ENCODE results near the gene DTNB. TPM values are rescaled to one million over a fixed set of nuclear protein-coding genes. Genes with fewer than 3 reads are reported as not detected.
"Not testable (repeated sequence)": the region's sequence is repeated elsewhere in the genome, so short reads cannot be mapped to it uniquely, and the experiment has no call there.

DTNB gene
- total RNA-seq, 2 experiments from 2014 or later, result 20.8 to 25.1 TPM

DNA sequence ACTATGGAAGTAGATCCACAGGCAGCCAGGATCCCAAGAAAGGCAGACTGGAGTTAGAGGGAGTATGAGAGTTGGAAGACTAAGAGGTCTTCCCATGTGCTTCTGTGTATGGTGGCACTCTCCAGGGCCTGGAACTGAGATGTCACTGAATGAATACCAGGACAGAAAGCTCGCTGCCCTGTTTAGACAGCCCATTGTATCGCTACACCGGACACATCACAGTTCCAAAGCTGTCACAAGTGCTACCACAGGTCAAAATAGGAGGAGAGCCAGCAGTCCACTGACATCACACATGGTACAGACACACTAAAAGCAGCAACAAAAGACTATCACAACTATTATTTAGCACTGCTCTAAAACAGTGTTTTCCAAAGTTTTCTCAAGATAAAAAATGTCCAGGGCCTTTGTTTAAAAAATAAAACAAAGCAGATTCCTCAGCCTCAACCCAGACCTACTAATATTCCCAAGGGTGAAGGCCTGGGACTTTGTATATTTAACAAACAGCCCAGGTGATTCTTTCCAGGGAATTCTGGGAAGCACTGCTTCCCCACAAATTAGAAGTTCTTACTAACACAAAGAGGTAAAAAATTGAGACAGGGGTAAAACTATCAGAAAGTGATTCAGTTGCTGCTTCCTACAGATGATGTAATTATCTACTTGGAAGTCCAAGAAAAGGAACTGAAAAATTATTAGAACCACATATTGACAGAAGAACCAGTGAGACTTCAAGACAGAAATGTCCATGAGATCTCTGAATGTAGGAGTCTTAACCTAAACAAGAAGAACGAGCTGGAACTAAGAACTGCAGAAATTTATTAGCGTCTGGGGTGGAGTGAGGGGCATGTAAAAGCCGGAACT, 116.0 kb downstream of the DTNB start:
- Mint-ChIP-seq H3K4me3 (no peak overlapping the region), H3K27ac (peak overlapping the region; percentile 80), H3K9me3 (no peaks in the 10 kb centered on the region), H3K27me3 (no peaks in the 10 kb centered on the region), H3K36me3 (peaks cover 1% of the 10 kb centered on the region), H3K4me1 (ENCODE audit: low read depth) (peaks cover 57% of the 10 kb centered on the region)
- POLR2A ChIA-PET, result interaction anchor here (1.1 to 2.0 kb wide), 3 partner anchors 10 to 306 kb away, joined by 3 to 8 read pairs (median 5); no protein-coding TSS in a partner anchor
- DNase-seq, result no peak
- CTCF ChIA-PET, result interaction anchor here (0.6 to 2.5 kb wide), 6 partner anchors 23 to 271 kb away, joined by 3 to 15 read pairs (median 4); no protein-coding TSS in a partner anchor
- intact Hi-C loops (cut with micrococcal nuclease), result loop anchor here (1.0 to 2.0 kb wide), 5 partner anchors 29 to 981 kb away; no protein-coding TSS in a partner anchor

DNA sequence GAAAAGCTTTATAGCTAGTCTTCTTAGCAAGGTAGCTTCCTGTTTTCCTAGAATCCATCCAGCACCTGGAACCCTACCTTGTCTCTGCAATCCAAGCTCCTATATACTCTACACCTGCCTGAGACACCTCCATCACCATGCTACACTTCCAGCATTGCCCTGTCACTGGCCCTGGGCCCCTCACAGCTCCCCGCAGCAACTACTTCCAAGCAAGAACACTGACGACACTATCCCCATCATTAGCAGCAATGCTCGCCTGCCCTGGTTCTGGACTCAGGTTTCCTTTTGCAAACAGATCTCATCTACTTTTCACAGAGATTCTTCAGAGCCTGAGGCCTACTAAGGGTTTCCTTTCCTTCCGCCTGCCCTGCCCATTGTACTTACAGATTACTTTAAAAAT, 121.1 kb downstream of the DTNB start:
- Mint-ChIP-seq H3K27ac (no peak overlapping the region), H3K4me1 (ENCODE audit: low read depth) (peaks cover 10% of the 10 kb centered on the region), H3K36me3 (no peaks in the 10 kb centered on the region), H3K27me3 (no peaks in the 10 kb centered on the region), H3K4me3 (no peak overlapping the region), H3K9me3 (no peaks in the 10 kb centered on the region)
- intact Hi-C loops (cut with micrococcal nuclease), result no loop called here
- ChIA-PET POLR2A (no interaction called here), CTCF (interaction anchor here (1.0 to 1.2 kb wide), 3 partner anchors 176 to 190 kb away, joined by 3 read pairs; no protein-coding TSS in a partner anchor)
- DNase-seq, result no peak

DNA sequence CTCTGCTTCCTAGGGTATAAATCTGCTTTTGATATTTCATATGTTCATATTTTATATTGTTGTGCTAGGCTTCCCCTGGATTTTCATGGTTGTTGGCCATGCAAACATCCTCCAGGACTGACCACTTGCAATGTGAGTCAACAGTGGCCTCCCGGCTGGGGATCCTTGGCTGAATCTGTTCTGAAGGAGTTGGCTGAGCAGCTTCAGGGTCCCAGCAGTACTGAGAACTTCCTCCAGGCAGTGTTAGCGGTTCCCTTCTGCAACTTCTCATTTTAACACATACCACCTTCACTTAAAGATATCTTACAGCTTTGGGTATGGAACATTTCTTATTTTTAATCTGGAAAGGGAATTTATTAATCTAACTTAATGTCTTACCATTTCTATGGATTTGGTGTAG, 122.1 kb downstream of the DTNB start:
- no peak overlapping the region for H3K4me3 Mint-ChIP-seq
- POLR2A ChIA-PET, result no interaction called here
- no peaks in the 10 kb centered on the region for H3K36me3 Mint-ChIP-seq
- DNase-seq, result no peak
- intact Hi-C loops (cut with micrococcal nuclease), result no loop called here
- H3K27me3 Mint-ChIP-seq, result no peaks in the 10 kb centered on the region
- peaks cover under 1% of the 10 kb centered on the region for H3K4me1 Mint-ChIP-seq (ENCODE audit: low read depth)
- no peak overlapping the region for H3K27ac Mint-ChIP-seq
- no peaks in the 10 kb centered on the region for H3K9me3 Mint-ChIP-seq
- CTCF ChIA-PET, result interaction anchor here (0.6 to 1.0 kb wide), 2 partner anchors 186 to 634 kb away, joined by 3 read pairs; no protein-coding TSS in a partner anchor

DNA sequence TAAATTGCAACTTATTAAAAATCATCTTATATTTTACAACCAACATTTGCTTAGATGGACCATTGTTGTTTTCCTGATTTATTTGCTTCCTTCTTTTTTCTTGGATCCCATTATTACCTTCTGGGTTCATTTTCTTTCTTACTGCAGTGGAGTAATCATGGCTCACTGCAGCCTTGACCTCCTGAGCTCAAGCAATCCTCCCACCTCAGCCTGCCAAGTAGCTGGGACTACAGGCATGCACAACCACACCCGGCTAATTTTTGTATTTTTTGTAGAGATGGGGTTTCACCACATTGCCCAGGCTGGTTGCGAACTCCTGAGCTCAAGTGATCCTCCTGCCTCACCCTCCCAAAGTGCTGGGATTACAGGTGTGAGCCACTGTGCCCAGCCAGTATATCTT, 123.8 kb downstream of the DTNB start:
- POLR2A ChIA-PET, result not testable (repeated sequence)

DNA sequence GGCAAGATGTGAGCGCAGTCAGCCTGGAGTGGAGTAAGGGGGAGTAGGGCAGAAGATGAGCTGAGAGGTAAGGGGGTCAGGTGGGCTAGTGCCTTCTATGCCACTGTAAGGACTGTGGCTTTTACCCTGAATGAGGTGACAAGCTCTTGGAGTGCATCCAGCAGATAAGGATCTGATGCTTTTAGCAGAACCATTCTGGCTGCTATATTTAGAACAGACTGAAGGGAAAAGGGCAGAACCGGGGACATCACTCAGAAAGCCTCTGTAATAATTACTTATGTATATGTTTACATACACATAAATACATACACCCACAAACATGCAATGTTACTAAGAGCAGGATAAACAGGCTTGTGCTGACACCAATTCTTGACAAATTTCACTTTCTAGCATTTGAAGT, 124.8 kb downstream of the DTNB start:
- Mint-ChIP-seq H3K4me3 (no peak overlapping the region), H3K27me3 (no peaks in the 10 kb centered on the region), H3K4me1 (ENCODE audit: low read depth) (no peaks in the 10 kb centered on the region), H3K36me3 (no peaks in the 10 kb centered on the region), H3K27ac (no peak overlapping the region), H3K9me3 (no peaks in the 10 kb centered on the region)
- no peak for DNase-seq
- intact Hi-C loops (cut with micrococcal nuclease), result no loop called here
- ChIA-PET CTCF (no interaction called here), POLR2A (interaction anchor here (2.1 kb wide), 1 partner anchor 10 kb away, joined by 8 read pairs; no protein-coding TSS in a partner anchor)

More for the DNA sequence above, 123.8 kb downstream of the DTNB start:
- H3K9me3 Mint-ChIP-seq; H3K36me3 Mint-ChIP-seq; DNase-seq; H3K4me1 Mint-ChIP-seq (ENCODE audit: low read depth); CTCF ChIA-PET; intact Hi-C loops (cut with micrococcal nuclease); H3K4me3 Mint-ChIP-seq; H3K27me3 Mint-ChIP-seq; H3K27ac Mint-ChIP-seq: not testable (repeated sequence)

DNA sequence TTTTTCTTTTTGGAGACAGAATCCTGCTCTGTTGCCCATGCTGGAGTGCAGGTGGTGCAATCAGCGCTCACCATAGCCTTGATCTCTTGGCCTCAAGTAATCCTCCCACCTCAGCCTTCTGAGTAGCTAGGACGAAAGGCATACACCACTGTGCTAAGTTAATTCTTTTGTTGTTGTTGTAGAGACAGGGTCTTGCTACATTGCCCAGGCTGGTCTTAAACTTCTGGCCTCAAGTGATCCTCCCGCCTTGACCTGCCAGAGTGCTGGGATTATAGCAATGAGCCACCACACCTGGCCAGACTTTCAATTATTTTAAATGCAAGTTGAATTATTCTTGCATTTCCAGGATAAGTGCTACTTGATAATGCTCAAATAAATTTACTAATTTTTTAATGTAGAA, 126.5 kb downstream of the DTNB start:
- H3K4me1 Mint-ChIP-seq (ENCODE audit: low read depth), result no peaks in the 10 kb centered on the region
- H3K27me3 Mint-ChIP-seq, result no peaks in the 10 kb centered on the region
- no peak for DNase-seq
- H3K27ac Mint-ChIP-seq, result no peak overlapping the region
- intact Hi-C loops (cut with micrococcal nuclease), result no loop called here
- CTCF ChIA-PET, result interaction anchor here (0.6 kb wide), 1 partner anchor 26 kb away, joined by 3 read pairs; no protein-coding TSS in a partner anchor
- no peak overlapping the region for H3K4me3 Mint-ChIP-seq
- H3K9me3 Mint-ChIP-seq, result no peaks in the 10 kb centered on the region
- POLR2A ChIA-PET, result interaction anchor here (2.1 kb wide), 1 partner anchor 11 kb away, joined by 8 read pairs; no protein-coding TSS in a partner anchor
- H3K36me3 Mint-ChIP-seq, result no peaks in the 10 kb centered on the region

DNA sequence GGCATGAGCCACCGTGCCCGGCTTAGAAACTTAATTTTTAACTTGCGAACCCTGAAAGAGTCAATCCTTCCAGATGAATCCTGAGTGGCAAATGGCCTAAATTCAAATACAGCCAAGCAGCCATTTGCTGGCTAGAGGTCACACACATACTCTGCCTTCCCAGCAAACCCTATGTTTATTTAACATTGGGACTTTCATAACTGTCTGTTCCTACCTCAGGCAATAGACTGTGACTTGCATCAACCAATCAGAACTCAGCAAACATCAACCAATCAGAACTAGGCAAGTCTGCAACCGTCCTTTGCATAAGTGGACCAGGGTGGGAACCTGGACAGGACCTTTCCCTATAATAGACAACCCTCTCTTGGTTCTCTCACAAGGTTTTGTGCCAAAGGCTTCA, 127.5 kb downstream of the DTNB start:
- DNase-seq, result no peak
- Mint-ChIP-seq H3K36me3 (no peaks in the 10 kb centered on the region), H3K9me3 (no peaks in the 10 kb centered on the region), H3K4me3 (no peak overlapping the region), H3K4me1 (ENCODE audit: low read depth) (no peaks in the 10 kb centered on the region), H3K27me3 (no peaks in the 10 kb centered on the region), H3K27ac (no peak overlapping the region)
- CTCF ChIA-PET, result no interaction called here
- intact Hi-C loops (cut with micrococcal nuclease), result no loop called here
- POLR2A ChIA-PET, result interaction anchor here (0.8 kb wide), 1 partner anchor 233 kb away, joined by 3 read pairs; no protein-coding TSS in a partner anchor

DNA sequence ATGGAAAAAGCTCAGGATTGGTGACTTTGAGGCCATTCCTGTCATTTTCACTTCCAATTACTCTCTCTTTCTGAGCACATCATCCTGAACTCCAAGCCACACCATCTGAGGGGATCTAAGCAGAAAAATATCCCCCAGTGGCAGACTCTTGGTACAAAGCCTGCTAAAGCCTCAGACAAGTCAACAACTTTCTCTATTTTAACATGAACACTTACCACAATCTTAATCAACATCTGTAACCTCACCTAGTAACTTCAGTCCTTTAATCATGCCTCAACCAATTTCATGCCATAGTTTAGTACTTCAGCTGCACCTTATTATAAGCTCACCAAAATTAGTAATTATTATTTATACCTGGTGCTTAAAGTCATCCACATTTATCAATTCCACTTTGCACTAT, 128.9 kb downstream of the DTNB start:
- Mint-ChIP-seq H3K4me1 (ENCODE audit: low read depth) (no peaks in the 10 kb centered on the region), H3K9me3 (no peaks in the 10 kb centered on the region), H3K27ac (no peak overlapping the region), H3K36me3 (no peaks in the 10 kb centered on the region), H3K4me3 (no peak overlapping the region), H3K27me3 (no peaks in the 10 kb centered on the region)
- CTCF ChIA-PET, result interaction anchor here (0.7 to 1.4 kb wide), 2 partner anchors 10 to 267 kb away, joined by 3 read pairs; no protein-coding TSS in a partner anchor
- DNase-seq, result no peak
- intact Hi-C loops (cut with micrococcal nuclease), result no loop called here
- POLR2A ChIA-PET, result interaction anchor here (0.6 kb wide), 1 partner anchor 99 kb away, joined by 3 read pairs; no protein-coding TSS in a partner anchor

DNA sequence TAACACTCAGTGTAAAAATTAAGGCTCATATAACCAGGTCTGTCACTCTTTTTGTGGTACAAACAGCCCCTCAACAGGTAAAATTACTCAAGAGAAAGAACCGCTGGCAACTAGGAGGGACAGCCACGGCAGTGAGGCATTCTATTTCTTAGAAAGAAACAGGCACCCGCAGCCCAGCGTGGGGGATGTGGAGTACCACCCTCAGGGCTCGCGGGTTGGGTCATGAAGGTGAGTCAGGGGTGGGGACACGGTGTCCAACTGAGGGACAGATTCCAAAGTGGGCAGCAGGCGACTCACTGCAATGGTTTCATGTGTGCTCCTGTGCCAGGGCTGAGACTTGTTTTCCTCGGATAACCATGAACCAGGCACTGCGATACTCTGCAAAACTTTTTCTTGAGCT, 129.4 kb downstream of the DTNB start:
- Mint-ChIP-seq H3K9me3 (no peaks in the 10 kb centered on the region), H3K36me3 (no peaks in the 10 kb centered on the region), H3K27me3 (no peaks in the 10 kb centered on the region), H3K4me3 (no peak overlapping the region), H3K4me1 (ENCODE audit: low read depth) (no peaks in the 10 kb centered on the region), H3K27ac (no peak overlapping the region)
- ChIA-PET CTCF (interaction anchor here (0.7 to 1.4 kb wide), 2 partner anchors 11 to 267 kb away, joined by 3 read pairs; no protein-coding TSS in a partner anchor), POLR2A (interaction anchor here (0.6 kb wide), 1 partner anchor 98 kb away, joined by 3 read pairs; no protein-coding TSS in a partner anchor)
- DNase-seq, result no peak
- intact Hi-C loops (cut with micrococcal nuclease), result no loop called here

DNA sequence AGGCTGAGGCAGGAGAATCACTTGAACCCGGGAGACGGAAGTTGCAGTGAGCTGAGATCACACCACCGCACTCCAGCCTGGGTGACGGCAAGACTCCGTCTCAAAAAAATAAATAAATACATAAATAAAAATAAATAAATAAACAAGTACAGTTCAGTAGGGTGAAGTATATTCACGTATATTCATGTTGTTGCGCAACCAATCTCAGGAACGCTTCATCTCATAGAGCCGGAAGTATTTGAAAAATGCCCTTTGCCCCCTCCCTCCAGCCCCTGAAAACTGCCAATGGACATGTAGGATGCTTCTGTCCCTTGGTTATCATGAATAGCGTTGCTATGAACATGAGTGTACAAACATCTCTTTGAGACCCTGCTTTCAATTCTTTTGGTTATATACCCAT, 132.0 kb downstream of the DTNB start:
- intact Hi-C loops (cut with micrococcal nuclease), result no loop called here
- DNase-seq, result no peak
- Mint-ChIP-seq H3K27ac (no peak overlapping the region), H3K9me3 (no peaks in the 10 kb centered on the region), H3K4me3 (no peak overlapping the region), H3K4me1 (ENCODE audit: low read depth) (no peaks in the 10 kb centered on the region), H3K27me3 (no peaks in the 10 kb centered on the region), H3K36me3 (no peaks in the 10 kb centered on the region)
- ChIA-PET POLR2A (interaction anchor here (0.6 kb wide), 1 partner anchor 129 kb away, joined by 3 read pairs; no protein-coding TSS in a partner anchor), CTCF (no interaction called here)

DNA sequence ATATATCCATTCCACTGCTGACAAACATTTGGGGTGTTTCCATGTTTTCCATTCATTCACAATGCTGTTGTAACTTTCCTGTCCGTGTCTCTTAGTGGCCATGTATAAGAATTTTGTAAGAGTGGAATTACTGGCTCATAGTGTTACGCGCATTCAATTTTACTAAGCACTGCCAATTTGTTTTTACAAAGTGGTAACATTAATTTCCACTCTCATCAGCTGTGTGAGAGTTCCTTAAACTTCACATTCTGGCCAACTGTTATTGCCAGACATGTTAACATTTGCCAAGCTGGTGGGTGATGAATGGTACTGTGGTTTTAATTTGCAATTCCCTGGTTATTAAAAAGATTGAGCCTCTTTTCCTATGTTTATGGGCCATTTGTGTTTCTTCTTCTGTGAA, 134.2 kb downstream of the DTNB start:
- H3K9me3 Mint-ChIP-seq, result no peaks in the 10 kb centered on the region
- ChIA-PET CTCF (no interaction called here), POLR2A (no interaction called here)
- H3K27me3 Mint-ChIP-seq, result no peaks in the 10 kb centered on the region
- no peaks in the 10 kb centered on the region for H3K4me1 Mint-ChIP-seq (ENCODE audit: low read depth)
- peaks cover 2% of the 10 kb centered on the region for H3K36me3 Mint-ChIP-seq
- DNase-seq, result no peak
- no peak overlapping the region for H3K4me3 Mint-ChIP-seq
- no peak overlapping the region for H3K27ac Mint-ChIP-seq
- intact Hi-C loops (cut with micrococcal nuclease), result no loop called here

DNA sequence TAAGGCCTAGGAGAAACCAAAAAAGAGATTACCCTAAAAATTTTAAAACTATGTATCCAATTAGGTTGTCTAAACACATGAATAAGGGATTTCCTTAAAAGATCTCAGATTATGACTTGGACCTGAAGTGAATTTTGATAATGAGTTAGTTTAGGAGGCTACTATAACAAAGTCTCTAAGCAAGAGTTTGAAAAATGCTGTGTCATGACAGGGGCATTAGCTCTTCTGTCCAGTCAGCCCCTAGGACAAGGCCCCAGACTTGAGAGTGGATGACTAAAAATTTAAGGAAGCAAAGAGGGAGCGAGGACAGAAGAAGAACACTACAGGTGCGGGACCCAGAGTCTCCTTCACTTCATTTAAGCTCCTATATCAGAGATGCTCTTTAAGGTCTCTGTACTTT, 135.9 kb downstream of the DTNB start:
- no peak overlapping the region for H3K27ac Mint-ChIP-seq
- intact Hi-C loops (cut with micrococcal nuclease), result no loop called here
- ChIA-PET CTCF (no interaction called here), POLR2A (no interaction called here)
- H3K4me1 Mint-ChIP-seq (ENCODE audit: low read depth), result no peaks in the 10 kb centered on the region
- no peaks in the 10 kb centered on the region for H3K9me3 Mint-ChIP-seq
- peaks cover 2% of the 10 kb centered on the region for H3K36me3 Mint-ChIP-seq
- no peak for DNase-seq
- no peak overlapping the region for H3K4me3 Mint-ChIP-seq
- H3K27me3 Mint-ChIP-seq, result no peaks in the 10 kb centered on the region
